MCF 10A (cell line): ENCODE results near the gene DNAJC22. TPM values are rescaled to one million over a fixed set of nuclear protein-coding genes. Genes with fewer than 3 reads are reported as not detected.
A peak's percentile ranks its signal among the peaks of the same experiment; 100 is the strongest.

ENCODE experiments used
- BruUV-seq: library from RNA; stranded (reverse); fragments of 400-500 nt; replicated peaks from 2 replicates; lab custom pipeline; 2021; lab: Mats Ljungman, UMichigan
- CTCF ChIA-PET: fragments of 300-600 bp; sonication (Branson Sonifier 250); formaldehyde crosslinking; extraction: SDS; loops from one replicate; lab custom pipeline; 2021; ENCODE audit warnings: antibody characterized with exemption, inconsistent platforms; lab: Yijun Ruan, JAX
- POLR2A ChIA-PET: fragments of 300-600, 350-650 bp; sonication (Branson Sonifier 250); formaldehyde crosslinking; extraction: SDS; loops from one replicate; lab custom pipeline; 2020; ENCODE audit warnings: antibody characterized with exemption, inconsistent platforms; lab: Yijun Ruan, JAX
- DNase-seq: peaks from one replicate; pipeline ENCODE4 v3.0.0-alpha.2; 2018; ENCODE audit not compliant: unreplicated experiment
- H3K27ac Mint-ChIP-seq: one replicate; pipeline ENCODE4 v1.8.0; 2022; ENCODE audit warnings: mild to moderate bottlenecking, low read depth, mixed read lengths; ENCODE audit not compliant: unreplicated experiment
- H3K27me3 Mint-ChIP-seq: one replicate; pipeline ENCODE4 v1.8.0; 2022; ENCODE audit warnings: mixed read lengths; ENCODE audit not compliant: insufficient read depth, unreplicated experiment
- H3K36me3 Mint-ChIP-seq: one replicate; pipeline ENCODE4 v1.8.0; 2022; ENCODE audit warnings: mild to moderate bottlenecking, moderate library complexity, mixed read lengths; ENCODE audit not compliant: insufficient read depth, unreplicated experiment
- H3K4me1 Mint-ChIP-seq: one replicate; pipeline ENCODE4 v1.8.0; 2022; ENCODE audit warnings: mixed read lengths; ENCODE audit not compliant: insufficient read depth, unreplicated experiment
- H3K4me3 Mint-ChIP-seq: one replicate; pipeline ENCODE4 v1.8.0; 2022; ENCODE audit warnings: mild to moderate bottlenecking, moderate library complexity, mixed read lengths; ENCODE audit not compliant: unreplicated experiment
- H3K9me3 Mint-ChIP-seq: one replicate; pipeline ENCODE4 v1.8.0; 2022; ENCODE audit warnings: mixed read lengths; ENCODE audit not compliant: unreplicated experiment
- CTCF ChIP-seq: fragments of 200-600 bp; IDR thresholded peaks from one replicate; pipeline ENCODE4 v1.8.0; 2022; ENCODE audit warnings: antibody characterized with exemption, mild to moderate bottlenecking; ENCODE audit not compliant: unreplicated experiment
- intact Hi-C: fragments of 100-400 bp; cut with micrococcal nuclease; formaldehyde crosslinking; loops from 2 replicates; pipeline ENCODE4 v1.14.1; 2022
- total RNA-seq: library from RNA; stranded (reverse); gene quantifications from 2 replicates; pipeline ENCODE4 v1.2.3, GENCODE V29; 2022

DNAJC22 gene
- total RNA-seq, 1 experiment from 2014 or later = 0.33 TPM

GRCh38 chr12:49330631-49331379 lies 15.9 kb upstream of the DNAJC22 start:
- H3K4me3 Mint-ChIP-seq = no peak overlapping the region
- ChIA-PET CTCF (interaction anchor here (0.5 to 2.9 kb wide), 20 partner anchors 8 to 731 kb away, joined by 3 to 19 read pairs (median 4); partner anchors contain the start of genes DNAJC22 and PRPH), POLR2A (no interaction called here)
- no peak for DNase-seq
- no peak for TF ChIP-seq CTCF
- no peaks in the 10 kb centered on the region for H3K4me1 Mint-ChIP-seq
- no peaks in the 10 kb centered on the region for H3K9me3 Mint-ChIP-seq
- intact Hi-C loops = no loop called here
- no TSS peak for BruUV-seq
- no peaks in the 10 kb centered on the region for H3K36me3 Mint-ChIP-seq
- H3K27me3 Mint-ChIP-seq = no peaks in the 10 kb centered on the region
- no peak overlapping the region for H3K27ac Mint-ChIP-seq

- ChIA-PET CTCF (interaction anchor here (0.5 to 2.9 kb wide), 23 partner anchors 9 to 731 kb away, joined by 3 to 19 read pairs (median 4); partner anchors contain the start of genes DNAJC22 and PRPH), POLR2A (interaction anchor here (0.5 to 1.5 kb wide), 3 partner anchors 13 to 55 kb away, joined by 3 read pairs; no protein-coding TSS in a partner anchor)
- BruUV-seq = no TSS peak
- Mint-ChIP-seq H3K27ac (no peak overlapping the region), H3K4me1 (no peaks in the 10 kb centered on the region), H3K4me3 (no peak overlapping the region), H3K36me3 (no peaks in the 10 kb centered on the region), H3K9me3 (no peaks in the 10 kb centered on the region), H3K27me3 (no peaks in the 10 kb centered on the region)
- peak; percentile 51 for DNase-seq
- peak; percentile 72 for TF ChIP-seq CTCF
- intact Hi-C loops = no loop called here
Observed at GRCh38 chr12:49331380-49332222, 15.1 kb upstream of the DNAJC22 start.

- H3K27me3 Mint-ChIP-seq = peaks cover 7% of the 10 kb centered on the region
- DNase-seq = no peak
- H3K4me1 Mint-ChIP-seq = no peaks in the 10 kb centered on the region
Observed at GRCh38 chr12:49332441-49332861, 14.2 kb upstream of the DNAJC22 start.

More at GRCh38 chr12:49332441-49332861, 14.2 kb upstream of the DNAJC22 start:
- Mint-ChIP-seq H3K9me3 (no peaks in the 10 kb centered on the region), H3K36me3 (no peaks in the 10 kb centered on the region), H3K27ac (no peak overlapping the region), H3K4me3 (no peak overlapping the region)
- intact Hi-C loops = no loop called here
- TF ChIP-seq CTCF = no peak
- ChIA-PET CTCF (interaction anchor here (0.6 to 2.9 kb wide), 16 partner anchors 10 to 316 kb away, joined by 3 to 19 read pairs (median 4); partner anchors contain the start of genes DNAJC22 and PRPH), POLR2A (interaction anchor here (0.5 to 1.5 kb wide), 3 partner anchors 14 to 55 kb away, joined by 3 read pairs; no protein-coding TSS in a partner anchor)
- no TSS peak for BruUV-seq
